Ascending aorta (tissue), 2 donors: ENCODE measurements around the gene IGLL1. TPM values are rescaled to one million over a fixed set of nuclear protein-coding genes. Genes with fewer than 3 reads are reported as not detected.

Experiments used
- DNase-seq, 2 donors: peaks; one replicate each; pipeline ENCODE4 v3.0.0-alpha.2; 2019; ENCODE audit warnings: low spot score in 2 of 2
- H3K27ac ChIP-seq, 2 donors: fragments of 200-600 bp; sonication (generic); one replicate each; pipeline ENCODE4 v1.5.1; 2016 to 2017; ENCODE audit warnings: mild to moderate bottlenecking in 1 of 2
- H3K27me3 ChIP-seq: fragments of 200-600 bp; sonication (generic); one replicate; pipeline ENCODE4 v1.5.1; 2017
- H3K36me3 ChIP-seq, 2 donors: fragments of 200-600 bp; sonication (generic); one replicate each; pipeline ENCODE4 v1.5.1; 2016
- H3K4me1 ChIP-seq, 2 donors: fragments of 200-600 bp; sonication (generic); one replicate each; pipeline ENCODE4 v1.5.1; 2016 to 2017; ENCODE audit warnings: mild to moderate bottlenecking in 1 of 2
- H3K4me3 ChIP-seq, 2 donors: fragments of 200-600 bp; sonication (generic); one replicate each; pipeline ENCODE4 v1.5.1; 2016 to 2017; ENCODE audit warnings: mild to moderate bottlenecking in 1 of 2
- H3K9me3 ChIP-seq, 2 donors: fragments of 200-600 bp; sonication (generic); one replicate each; pipeline ENCODE4 v1.5.1; 2016
- CTCF ChIP-seq, 3 experiments: fragments of 200-600 bp in 2 of 3; fragments of 450-650 bp in 1 of 3; sonication (generic) in 2 of 3; IDR thresholded peaks; one replicate each; pipeline ENCODE4 v1.5.1; 2016 to 2019; ENCODE audit warnings: antibody characterized with exemption in 3 of 3, mild to moderate bottlenecking in 1 of 3, moderate library complexity in 1 of 3
- intact Hi-C: fragments of 100-400 bp; cut with DNase I; formaldehyde crosslinking; loops from one replicate; pipeline ENCODE4 v1.15.1; 2023
- total RNA-seq: library from RNA; depleted of rRNA; stranded (reverse); fragments of >200 nt; gene quantifications from one replicate; pipeline ENCODE4 v1.1.0, GENCODE V29; 2016

IGLL1 gene
- total RNA-seq, 1 donor from 2014 or later: not detected

- Histone ChIP-seq H3K4me3 (no peak overlapping the region), H3K9me3 (no peaks in the 10 kb centered on the region), H3K36me3 (no peaks in the 10 kb centered on the region), H3K4me1 (no peaks in the 10 kb centered on the region), H3K27me3 (no peaks in the 10 kb centered on the region), H3K27ac (no peak overlapping the region)
- intact Hi-C loops: no loop called here
- no peak for DNase-seq
- TF ChIP-seq CTCF (IDR thresholded peaks at IDR 0.05): no peak
Measured at GRCh38 chr22:23580576-23581259, 628 bp upstream of the IGLL1 start.

GRCh38 chr22:23579280-23579679 lies 810 bp downstream of the IGLL1 start:
- Histone ChIP-seq H3K27ac (no peak overlapping the region), H3K36me3 (no peaks in the 10 kb centered on the region), H3K9me3 (no peaks in the 10 kb centered on the region), H3K4me1 (no peaks in the 10 kb centered on the region), H3K27me3 (no peaks in the 10 kb centered on the region), H3K4me3 (no peak overlapping the region)
- TF ChIP-seq CTCF (IDR thresholded peaks at IDR 0.05): no peak
- no peak for DNase-seq
- intact Hi-C loops: no loop called here

- Histone ChIP-seq H3K4me3 (no peak overlapping the region), H3K27ac (no peak overlapping the region), H3K4me1 (no peaks in the 10 kb centered on the region), H3K27me3 (no peaks in the 10 kb centered on the region), H3K36me3 (no peaks in the 10 kb centered on the region), H3K9me3 (no peaks in the 10 kb centered on the region)
- intact Hi-C loops: no loop called here
- no peak for TF ChIP-seq CTCF (IDR thresholded peaks at IDR 0.05)
- DNase-seq: no peak
Measured at GRCh38 chr22:23578306-23578705, 1.8 kb downstream of the IGLL1 start.

GRCh38 chr22:23576681-23577080 lies 3.4 kb downstream of the IGLL1 start:
- H3K9me3 ChIP-seq: no peaks in the 10 kb centered on the region
- DNase-seq: no peak
- no peaks in the 10 kb centered on the region for H3K4me1 ChIP-seq
- no peak overlapping the region for H3K4me3 ChIP-seq
- no peaks in the 10 kb centered on the region for H3K27me3 ChIP-seq
- no peaks in the 10 kb centered on the region for H3K36me3 ChIP-seq
- intact Hi-C loops: no loop called here
- no peak for TF ChIP-seq CTCF (IDR thresholded peaks at IDR 0.05)
- H3K27ac ChIP-seq: no peak overlapping the region

GRCh38 chr22:23575601-23576000 lies 4.5 kb downstream of the IGLL1 start:
- no peaks in the 10 kb centered on the region for H3K27me3 ChIP-seq
- H3K9me3 ChIP-seq: no peaks in the 10 kb centered on the region
- no peak overlapping the region for H3K27ac ChIP-seq
- no peaks in the 10 kb centered on the region for H3K36me3 ChIP-seq
- no peak overlapping the region for H3K4me3 ChIP-seq
- DNase-seq: no peak
- no peak for TF ChIP-seq CTCF (IDR thresholded peaks at IDR 0.05)
- intact Hi-C loops: no loop called here
- H3K4me1 ChIP-seq: no peaks in the 10 kb centered on the region

GRCh38 chr22:23574877-23575276 lies 5.2 kb downstream of the IGLL1 start:
- no peak overlapping the region for H3K27ac ChIP-seq
- no peak for TF ChIP-seq CTCF (IDR thresholded peaks at IDR 0.05)

More at GRCh38 chr22:23574877-23575276, 5.2 kb downstream of the IGLL1 start:
- H3K4me3 ChIP-seq: no peak overlapping the region
- no peaks in the 10 kb centered on the region for H3K36me3 ChIP-seq
- no peak for DNase-seq
- intact Hi-C loops: no loop called here
- no peaks in the 10 kb centered on the region for H3K4me1 ChIP-seq
- no peaks in the 10 kb centered on the region for H3K27me3 ChIP-seq
- H3K9me3 ChIP-seq: no peaks in the 10 kb centered on the region
